ENCODE results near the gene CNN2. TPM values are rescaled to one million over a fixed set of nuclear protein-coding genes. Genes with fewer than 3 reads are reported as not detected.

CNN2 gene
- total and polyA plus RNA-seq, 8 donors = 20.4 to 73.8 (median 53.5) TPM

- no peak overlapping the region for H3K4me3 ChIP-seq
- WGBS, 2 donors = 84 to 88% methylated on average over 69 to 70 of the region's 70 CpGs
- H3K36me3 ChIP-seq = peaks cover 0 to 8% (median under 1%) of the 10 kb centered on the region in 3 donors
- H3K4me1 ChIP-seq = no peaks in the 10 kb centered on the region
- DNase-seq (peak in 1 of 6 donors; percentile 74), FAIRE-seq (no peak), ATAC-seq (no peak)
- no peaks in the 10 kb centered on the region for H3K9me3 ChIP-seq
- intact Hi-C loops (cut with DNase I) = no loop called here
- H3K27me3 ChIP-seq = peaks cover 0 to 4% (median 2%) of the 10 kb centered on the region in 4 donors
- no peak for TF ChIP-seq CTCF (IDR thresholded peaks at IDR 0.05)
- no peak overlapping the region for H3K27ac ChIP-seq
These were observed 21.4 kb upstream of the CNN2 start for GRCh38 chr19:1004803-1005664.

GRCh38 chr19:1006711-1007398, 19.6 kb upstream of the CNN2 start:
- Histone ChIP-seq H3K36me3 (peaks cover 0 to 27% (median 15%) of the 10 kb centered on the region in 3 donors), H3K9me3 (no peaks in the 10 kb centered on the region), H3K4me1 (no peaks in the 10 kb centered on the region), H3K27ac (no peak overlapping the region), H3K27me3 (no peaks in the 10 kb centered on the region), H3K4me3 (no peak overlapping the region)
- DNase-seq (no peak), FAIRE-seq (no peak), ATAC-seq (no peak)
- WGBS, 2 donors = 64 to 66% methylated on average over 26 to 27 of the region's 27 CpGs
- intact Hi-C loops (cut with DNase I) = no loop called here
- TF ChIP-seq CTCF (IDR thresholded peaks at IDR 0.05) = no peak

- Histone ChIP-seq H3K27me3 (no peaks in the 10 kb centered on the region), H3K9me3 (no peaks in the 10 kb centered on the region), H3K36me3 (peaks cover 0 to 34% (median 17%) of the 10 kb centered on the region in 3 donors), H3K27ac (no peak overlapping the region), H3K4me1 (no peaks in the 10 kb centered on the region), H3K4me3 (no peak overlapping the region)
- DNase-seq (peak in 1 of 6 donors; percentile 75), FAIRE-seq (no peak), ATAC-seq (no peak)
- WGBS, 2 donors = 86 to 91% methylated on average over 72 to 73 of the region's 73 CpGs
- TF ChIP-seq CTCF (IDR thresholded peaks at IDR 0.05) = no peak
- intact Hi-C loops (cut with DNase I) = no loop called here
These were observed 18.8 kb upstream of the CNN2 start for GRCh38 chr19:1007399-1008251.

- intact Hi-C loops (cut with DNase I) = no loop called here
- peak in 1 of 4 donors; percentile 2 for ATAC-seq
- peak in 2 of 6 donors; percentile 32 to 76 for DNase-seq
- WGBS, 2 donors = 93% methylated on average over 43 to 45 of the region's 45 CpGs
- H3K36me3 ChIP-seq = peaks cover 0 to 41% (median 21%) of the 10 kb centered on the region in 3 donors
- H3K4me1 ChIP-seq = no peaks in the 10 kb centered on the region
- no peaks in the 10 kb centered on the region for H3K27me3 ChIP-seq
- no peak for FAIRE-seq
- H3K9me3 ChIP-seq = no peaks in the 10 kb centered on the region
- no peak for TF ChIP-seq CTCF (IDR thresholded peaks at IDR 0.05)
- H3K4me3 ChIP-seq = no peak overlapping the region
- no peak overlapping the region for H3K27ac ChIP-seq
These were observed 18.0 kb upstream of the CNN2 start for GRCh38 chr19:1008268-1009040.

Data from pancreas (tissue), 10 donors.